GF-D8 (cell line): ENCODE results near the gene ADCY4.
"Not testable (repeated sequence)": the region's sequence is repeated elsewhere in the genome, so short reads cannot be mapped to it uniquely, and the experiment has no call there.

ENCODE experiments used
- DNase-seq: peaks from one replicate; lab custom pipeline; 2025; lab: John Stamatoyannopoulos, UW

Gene ADCY4

GRCh38 chr14:24338843-24339242 is 4.0 kb upstream of the ADCY4 start:
- DNase-seq = no peak

- no peak for DNase-seq
These were observed 2.9 kb upstream of the ADCY4 start for GRCh38 chr14:24337824-24338175.

GRCh38 chr14:24337144-24337823 is 2.4 kb upstream of the ADCY4 start:
- no peak for DNase-seq

GRCh38 chr14:24335461-24336171 is 745 bp upstream of the ADCY4 start:
- no peak for DNase-seq

DNA sequence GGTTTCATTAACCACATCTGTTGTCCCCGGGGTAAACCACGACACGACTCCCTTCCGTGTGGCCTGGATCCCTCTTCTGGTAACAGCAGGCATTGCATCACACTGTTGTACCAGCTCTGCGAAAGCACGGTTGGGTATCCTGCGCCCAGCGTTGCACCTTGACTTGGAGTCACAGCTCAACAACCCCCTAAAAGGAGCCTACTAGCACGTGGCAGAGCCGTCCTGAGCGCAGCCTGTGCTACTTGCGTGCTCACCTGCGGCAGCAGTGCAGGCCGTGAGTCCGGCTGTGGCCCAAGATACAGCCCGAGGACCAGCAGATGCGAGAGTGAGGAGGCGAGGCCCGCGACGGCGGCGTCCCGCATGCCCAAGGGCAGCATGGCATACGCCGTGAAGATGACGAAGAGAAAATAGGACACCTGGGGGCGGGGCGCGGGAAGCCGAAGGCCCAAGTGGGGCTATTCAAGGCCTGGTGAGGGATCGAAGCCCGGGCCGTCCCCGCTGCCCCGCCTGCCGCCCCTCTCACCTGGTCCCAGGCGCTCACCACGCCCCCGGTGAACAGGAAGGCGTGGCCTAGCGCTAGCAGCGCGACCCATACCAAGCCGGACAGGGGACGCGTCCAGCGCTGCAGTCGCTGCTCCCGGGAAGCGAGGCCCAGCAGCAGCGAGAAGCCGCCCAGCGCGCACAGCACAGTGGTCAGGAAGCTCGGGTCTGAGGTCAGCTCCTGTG is 2.4 kb downstream of the ADCY4 start:
- peak; percentile 59 for DNase-seq

- no peak for DNase-seq
These were observed 3.1 kb downstream of the ADCY4 start for GRCh38 chr14:24331731-24332267.

- no peak for DNase-seq
These were observed 3.7 kb downstream of the ADCY4 start for GRCh38 chr14:24330973-24331674.

DNA sequence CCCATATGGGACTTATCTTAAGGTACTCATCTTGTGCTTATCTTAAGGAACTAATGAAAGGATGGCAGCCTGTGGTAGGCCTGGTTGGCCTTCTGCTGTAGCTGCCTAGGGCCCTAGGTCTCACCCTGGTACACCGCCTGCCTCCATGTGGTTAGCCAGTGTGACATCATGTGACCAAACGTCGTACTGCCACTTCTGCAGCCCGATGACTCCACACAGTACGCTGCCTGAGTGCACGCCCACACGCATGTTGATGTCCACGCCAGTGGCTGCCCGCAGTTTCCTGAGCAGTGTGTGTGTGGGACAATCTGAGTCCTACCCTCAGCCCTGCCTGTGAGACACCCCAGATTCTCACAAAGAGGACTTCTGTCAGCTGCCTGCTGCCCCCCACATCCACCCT is 5.1 kb downstream of the ADCY4 start:
- DNase-seq = no peak

DNA sequence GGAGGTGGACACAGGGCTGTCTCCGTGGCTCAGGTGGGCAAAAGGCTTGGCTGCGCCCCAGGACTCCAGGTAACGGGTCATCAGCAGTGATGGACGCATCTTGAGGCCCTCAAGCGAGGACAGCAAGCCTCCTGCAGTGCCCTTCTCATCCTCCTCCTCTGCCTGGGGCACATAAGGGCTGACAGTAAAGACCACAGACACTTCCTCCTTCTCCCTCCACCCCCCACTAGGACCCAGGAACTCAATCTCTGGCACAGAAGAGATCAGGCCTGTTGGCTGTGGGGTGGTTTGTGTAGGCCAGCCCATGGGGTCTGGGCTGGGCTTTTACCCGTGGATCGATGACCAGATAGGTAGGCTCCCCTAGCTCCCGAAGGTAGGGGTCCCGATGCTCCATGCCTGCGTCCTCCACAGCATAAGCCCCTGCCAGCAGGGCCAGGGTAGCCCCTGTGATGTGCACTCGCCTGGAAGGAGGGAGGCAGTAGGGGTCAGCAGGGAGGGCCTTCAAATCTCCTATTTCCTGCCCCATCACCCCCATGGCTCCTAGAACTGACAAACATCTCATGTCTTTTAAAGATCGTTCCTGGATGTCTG is 5.7 kb downstream of the ADCY4 start:
- no peak for DNase-seq

DNA sequence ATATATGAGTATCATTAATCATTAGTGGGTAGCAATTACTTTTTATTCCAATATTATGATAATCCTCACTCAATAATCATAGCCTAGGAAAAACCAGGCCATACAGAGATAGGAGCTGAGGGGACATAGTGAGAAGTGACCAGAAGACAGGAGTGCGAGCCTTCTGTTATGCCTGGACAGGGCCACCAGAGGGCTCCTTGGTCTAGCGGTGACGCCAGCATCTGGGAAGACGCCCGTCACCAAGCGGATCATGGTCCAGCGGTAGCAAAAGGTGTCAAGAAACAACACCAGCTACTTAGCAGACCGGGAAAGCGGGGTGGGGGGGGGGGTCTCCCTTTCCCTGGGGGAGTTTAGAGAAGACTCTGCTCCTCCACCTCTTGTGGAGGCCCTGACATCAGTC is 7.0 kb downstream of the ADCY4 start:
- DNase-seq = not testable (repeated sequence)

- DNase-seq = peak; percentile 71
These were observed 7.6 kb downstream of the ADCY4 start for GRCh38 chr14:24327303-24327702.

DNA sequence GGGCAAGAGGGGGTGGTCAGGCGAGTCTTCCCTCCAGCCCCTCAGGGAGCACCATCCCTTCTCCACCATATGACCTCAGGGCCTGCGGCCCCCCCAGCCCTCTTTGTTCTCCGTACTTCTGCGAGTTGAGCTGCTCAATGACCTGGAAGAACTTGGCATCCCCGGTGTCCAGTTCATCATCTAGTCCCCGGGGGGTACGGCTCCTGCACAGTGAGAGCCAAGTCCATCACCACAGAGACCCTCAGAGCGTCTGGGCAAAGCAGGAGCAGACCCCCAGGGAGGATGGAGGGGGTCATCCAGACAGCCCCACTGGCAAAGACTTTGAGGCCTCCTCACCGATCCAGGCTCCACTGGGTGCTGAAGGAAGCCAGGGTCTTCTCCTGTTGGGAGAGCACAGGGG is 8.9 kb downstream of the ADCY4 start:
- DNase-seq = no peak

- DNase-seq = no peak
These were observed 9.8 kb downstream of the ADCY4 start for GRCh38 chr14:24325041-24325530.

- no peak for DNase-seq
These were observed 10.8 kb downstream of the ADCY4 start for GRCh38 chr14:24324024-24324423.

DNA sequence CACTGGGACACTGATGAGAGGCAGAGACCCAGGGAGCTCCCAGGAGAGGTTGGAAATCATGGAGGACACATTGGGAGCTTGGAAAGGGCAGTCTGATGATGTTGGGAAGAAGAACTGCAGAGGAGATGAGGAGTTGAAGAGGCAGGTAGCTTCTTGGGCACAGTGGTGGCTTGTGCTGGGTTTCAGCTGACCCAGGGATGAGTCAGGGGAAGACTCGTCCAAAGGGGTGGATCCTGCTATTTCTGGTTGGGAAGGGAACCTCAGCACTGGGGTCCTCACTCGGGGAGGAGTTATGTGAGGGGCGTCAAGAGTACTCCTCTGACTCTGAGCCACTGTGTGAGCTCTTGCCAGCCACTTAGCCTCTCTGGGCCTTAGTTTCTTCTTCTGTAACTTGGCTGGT is 11.5 kb downstream of the ADCY4 start:
- no peak for DNase-seq

- DNase-seq = no peak
These were observed 12.2 kb downstream of the ADCY4 start for GRCh38 chr14:24322672-24323071.

- no peak for DNase-seq
These were observed 13.5 kb downstream of the ADCY4 start for GRCh38 chr14:24321212-24321975.

- DNase-seq = no peak
These were observed 17.5 kb downstream of the ADCY4 start for GRCh38 chr14:24317141-24317928.

GRCh38 chr14:24316597-24316950 is 18.3 kb downstream of the ADCY4 start:
- no peak for DNase-seq
